CD8-positive, alpha-beta memory T cell (primary cell): ENCODE results near the gene BHLHA15. TPM values are rescaled to one million over a fixed set of nuclear protein-coding genes. Genes with fewer than 3 reads are reported as not detected.
A peak's percentile ranks its signal among the peaks of the same experiment; 100 is the strongest.

ENCODE experiments used
- CTCF ChIA-PET: fragments of 350-600 bp; sonication (Branson Sonifier 250); formaldehyde crosslinking; loops from one replicate; lab custom pipeline; 2021; ENCODE audit warnings: antibody characterized with exemption; lab: Charles Lee
- POLR2A ChIA-PET: fragments of 350-600 bp; sonication (Branson Sonifier 250); formaldehyde crosslinking; loops from one replicate; lab custom pipeline; 2021; ENCODE audit warnings: antibody characterized with exemption; lab: Charles Lee
- DNase-seq, 5 donors: peaks; one replicate each; pipeline versions ENCODE4 v3.0.0 to v3.0.0-alpha.2; 2020 to 2022; ENCODE audit warnings: mixed read lengths in 1 of 5
- H3K27ac ChIP-seq: one replicate; pipeline ENCODE4 v1.7.0; 2013; ENCODE audit warnings: low read depth, mild to moderate bottlenecking, low read length, moderate library complexity
- H3K27me3 ChIP-seq: 2 replicates; pipeline ENCODE4 v1.7.0; 2013; ENCODE audit warnings: low read length, mild to moderate bottlenecking; ENCODE audit not compliant: insufficient read depth, poor library complexity, severe bottlenecking
- H3K36me3 ChIP-seq: 2 replicates; pipeline ENCODE4 v1.7.0; 2013; ENCODE audit warnings: mild to moderate bottlenecking, low read length, moderate library complexity; ENCODE audit not compliant: insufficient read depth
- H3K4me1 ChIP-seq: 2 replicates; pipeline ENCODE4 v1.7.0; 2013; ENCODE audit warnings: mild to moderate bottlenecking, low read length, moderate library complexity; ENCODE audit not compliant: insufficient read depth
- H3K4me3 ChIP-seq: 2 replicates; pipeline ENCODE4 v1.7.0; 2013; ENCODE audit warnings: mild to moderate bottlenecking, low read length
- H3K9me3 ChIP-seq: 2 replicates; pipeline ENCODE4 v1.7.0; 2013; ENCODE audit warnings: mild to moderate bottlenecking, low read length
- H3K27ac Mint-ChIP-seq, 8 donors: one replicate each; pipeline ENCODE4 v1.8.0; 2020 to 2021; ENCODE audit warnings: mixed read lengths in 8 of 8, mild to moderate bottlenecking in 6 of 8, inconsistent platforms in 3 of 8, moderate library complexity in 3 of 8
- H3K27me3 Mint-ChIP-seq, 2 donors: one replicate each; pipeline ENCODE4 v1.8.0; 2020 to 2021; ENCODE audit warnings: mixed read lengths in 2 of 2, mild to moderate bottlenecking in 1 of 2, moderate library complexity in 1 of 2
- H3K36me3 Mint-ChIP-seq, 3 donors: one replicate each; pipeline ENCODE4 v1.8.0; 2020 to 2021; ENCODE audit warnings: mixed read lengths in 3 of 3, inconsistent platforms in 1 of 3, mild to moderate bottlenecking in 1 of 3
- H3K4me1 Mint-ChIP-seq, 3 donors: one replicate each; pipeline ENCODE4 v1.8.0; 2020 to 2021; ENCODE audit warnings: mixed read lengths in 3 of 3, inconsistent platforms in 1 of 3, mild to moderate bottlenecking in 1 of 3
- H3K4me3 Mint-ChIP-seq, 7 donors: one replicate each; pipeline ENCODE4 v1.8.0; 2020 to 2021; ENCODE audit warnings: mixed read lengths in 7 of 7, mild to moderate bottlenecking in 6 of 7, moderate library complexity in 4 of 7, inconsistent platforms in 2 of 7
- H3K9me3 Mint-ChIP-seq, 5 donors: one replicate each; pipeline ENCODE4 v1.8.0; 2020 to 2022; ENCODE audit warnings: mixed read lengths in 5 of 5, mild to moderate bottlenecking in 3 of 5, moderate library complexity in 2 of 5, inconsistent platforms in 1 of 5
- polyA plus RNA-seq: library from polyadenylated mRNA; unstranded; fragments of 300-500 nt; fragmentation: Illumina TruSeq; gene quantifications from one replicate; pipeline ENCODE4 v1.2.3, GENCODE V29; 2021
- total RNA-seq, 2 experiments: library from RNA; stranded (reverse); gene quantifications; one replicate each; pipeline ENCODE4 v1.2.3, GENCODE V29; 2021

The BHLHA15 gene
- total and polyA plus RNA-seq, 3 experiments from 2014 or later: not detected

- ChIA-PET CTCF (interaction anchor here (1.5 kb wide), 1 partner anchor 37 kb away, joined by 4 read pairs; no protein-coding TSS in a partner anchor), POLR2A (no interaction called here)
- DNase-seq: no peak
- Mint-ChIP-seq H3K27me3 (no peaks in the 10 kb centered on the region), H3K9me3 (no peaks in the 10 kb centered on the region), H3K4me3 (peak overlapping the region in 1 of 7 donors; percentile 57), H3K36me3 (peaks cover 5 to 46% (median 13%) of the 10 kb centered on the region in 3 donors), H3K27ac (peak overlapping the region in 2 of 8 donors; percentile 61 to 63), H3K4me1 (peaks cover 30 to 55% (median 32%) of the 10 kb centered on the region in 3 donors)
- Histone ChIP-seq H3K4me1 (peaks cover 47% of the 10 kb centered on the region), H3K4me3 (no peak overlapping the region), H3K9me3 (no peaks in the 10 kb centered on the region), H3K27me3 (no peaks in the 10 kb centered on the region), H3K36me3 (peaks cover 23% of the 10 kb centered on the region), H3K27ac (no peak overlapping the region)
Measured at GRCh38 chr7:98205162-98205845, 5.9 kb upstream of the BHLHA15 start.

DNA sequence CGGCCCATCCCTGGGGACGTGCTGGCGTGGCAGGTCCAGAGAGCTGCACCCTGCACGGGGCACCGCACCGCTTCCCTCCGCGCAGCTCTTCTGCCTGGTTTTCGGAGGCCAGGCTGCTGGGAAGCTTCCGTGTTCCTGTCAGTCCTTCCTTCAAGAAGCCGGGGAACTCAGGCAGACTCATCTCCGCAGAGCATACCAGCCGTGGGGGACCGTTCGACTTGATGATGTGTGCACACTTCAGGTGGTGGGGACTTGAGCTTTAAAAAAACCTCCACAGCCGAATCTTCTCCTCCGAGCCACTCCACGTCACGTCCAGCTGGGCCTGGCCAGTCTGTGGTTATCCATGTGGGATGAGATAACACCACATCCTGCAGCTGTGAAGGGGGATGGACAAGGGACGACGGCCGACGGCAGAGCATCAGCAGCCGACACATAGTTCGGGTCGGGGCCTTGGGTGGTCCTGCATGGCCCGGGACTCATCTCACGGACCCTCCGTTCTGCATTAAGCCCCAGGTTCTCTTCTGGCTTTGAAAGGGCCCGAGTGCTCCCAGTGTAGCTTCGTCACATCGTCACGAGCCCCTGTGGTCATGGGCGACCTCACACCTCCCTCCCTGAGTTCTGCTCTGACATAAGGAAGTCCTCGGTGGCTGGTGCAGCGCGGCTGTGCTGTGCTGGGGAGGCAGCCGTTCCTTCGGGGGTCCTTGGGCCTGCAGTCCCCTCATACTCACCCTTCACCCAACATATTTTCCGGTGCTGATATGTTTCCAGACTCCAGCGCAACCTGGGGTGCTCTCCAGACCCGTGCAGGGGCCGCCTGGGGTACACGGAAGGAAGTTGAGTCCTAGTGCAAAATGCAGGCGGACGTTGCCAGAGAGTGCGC lies 4.5 kb upstream of the BHLHA15 start:
- no peak for DNase-seq
- peaks cover 5 to 46% (median 13%) of the 10 kb centered on the region in 3 donors for H3K36me3 Mint-ChIP-seq
- H3K9me3 ChIP-seq: no peaks in the 10 kb centered on the region
- H3K27me3 ChIP-seq: no peaks in the 10 kb centered on the region
- no peak overlapping the region for H3K27ac ChIP-seq
- no peaks in the 10 kb centered on the region for H3K9me3 Mint-ChIP-seq
- H3K4me1 Mint-ChIP-seq: peaks cover 18 to 43% (median 22%) of the 10 kb centered on the region in 3 donors
- H3K4me3 ChIP-seq: no peak overlapping the region
- CTCF ChIA-PET: interaction anchor here (1.1 to 1.5 kb wide), 2 partner anchors 11 to 39 kb away, joined by 4 read pairs; no protein-coding TSS in a partner anchor
- peaks cover 33% of the 10 kb centered on the region for H3K4me1 ChIP-seq
- H3K27me3 Mint-ChIP-seq: no peaks in the 10 kb centered on the region
- H3K27ac Mint-ChIP-seq: peak overlapping the region in 1 of 8 donors; percentile 8
- H3K4me3 Mint-ChIP-seq: no peak overlapping the region
- POLR2A ChIA-PET: no interaction called here
- H3K36me3 ChIP-seq: peaks cover 23% of the 10 kb centered on the region

- Mint-ChIP-seq H3K4me1 (peaks cover 4 to 21% (median 8%) of the 10 kb centered on the region in 3 donors), H3K27me3 (no peaks in the 10 kb centered on the region), H3K27ac (no peak overlapping the region), H3K36me3 (peaks cover 5 to 38% (median 13%) of the 10 kb centered on the region in 3 donors), H3K9me3 (no peaks in the 10 kb centered on the region), H3K4me3 (peak overlapping the region in 6 of 7 donors; percentile 23 to 64 (median 52))
- Histone ChIP-seq H3K9me3 (no peaks in the 10 kb centered on the region), H3K36me3 (peaks cover 23% of the 10 kb centered on the region), H3K4me1 (peaks cover 7% of the 10 kb centered on the region), H3K27me3 (no peaks in the 10 kb centered on the region), H3K4me3 (no peak overlapping the region), H3K27ac (no peak overlapping the region)
- CTCF ChIA-PET: no interaction called here
- DNase-seq: peak in 1 of 5 donors; percentile 36
- POLR2A ChIA-PET: no interaction called here
Measured at GRCh38 chr7:98209166-98209920, 1.9 kb upstream of the BHLHA15 start.

- H3K4me3 ChIP-seq: no peak overlapping the region
- POLR2A ChIA-PET: interaction anchor here (0.9 kb wide), 1 partner anchor 8 kb away, joined by 3 read pairs; no protein-coding TSS in a partner anchor
Measured at GRCh38 chr7:98210513-98211220, 572 bp upstream of the BHLHA15 start.

DNA sequence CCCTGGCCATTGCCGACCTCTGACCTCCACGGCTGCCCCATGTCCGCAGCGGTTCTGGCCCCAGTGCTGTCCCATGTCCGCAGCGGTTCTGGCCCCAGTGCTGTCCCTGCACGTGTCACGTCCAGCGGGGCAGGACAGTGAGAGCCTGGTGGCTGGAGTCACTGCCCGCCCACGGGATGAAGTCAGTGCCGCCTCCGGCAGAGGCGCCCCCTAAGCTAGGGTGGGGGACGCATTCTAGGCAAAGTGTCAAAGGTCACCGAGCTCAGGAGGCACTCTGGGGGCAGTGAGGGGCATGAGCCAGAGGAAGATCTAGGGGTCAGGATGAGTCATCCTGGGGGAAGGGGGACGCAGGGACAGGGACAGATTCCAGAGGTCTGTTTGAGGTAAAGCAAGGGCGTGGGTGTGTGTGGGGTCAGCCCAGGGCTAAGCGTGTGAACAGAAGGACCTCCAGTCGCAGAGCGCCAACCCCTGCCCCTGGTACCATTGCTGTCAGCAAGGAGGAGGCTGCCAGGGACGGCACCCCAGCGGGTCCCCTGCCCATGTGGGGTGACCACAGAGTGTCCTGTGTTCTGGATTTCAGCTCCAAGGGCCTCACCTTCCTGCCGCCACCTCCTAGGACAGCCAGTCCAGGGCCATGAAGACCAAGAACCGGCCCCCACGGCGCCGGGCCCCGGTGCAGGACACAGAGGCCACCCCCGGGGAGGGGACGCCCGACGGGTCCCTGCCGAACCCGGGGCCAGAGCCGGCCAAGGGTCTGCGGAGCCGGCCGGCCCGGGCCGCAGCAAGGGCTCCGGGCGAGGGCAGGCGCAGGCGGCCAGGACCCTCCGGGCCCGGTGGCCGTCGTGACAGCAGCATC lies 665 bp downstream of the BHLHA15 start:
- H3K4me3 ChIP-seq: no peak overlapping the region
- Mint-ChIP-seq H3K4me3 (peak overlapping the region in 6 of 7 donors; percentile 34 to 80 (median 60)), H3K9me3 (no peaks in the 10 kb centered on the region), H3K4me1 (peaks cover 3 to 11% (median 4%) of the 10 kb centered on the region in 3 donors), H3K27ac (peak overlapping the region in 3 of 8 donors; percentile 39 to 55 (median 42)), H3K36me3 (peaks cover 0 to 27% (median 6%) of the 10 kb centered on the region in 3 donors), H3K27me3 (no peaks in the 10 kb centered on the region)
- peak in 1 of 5 donors; percentile 41 for DNase-seq
- H3K27ac ChIP-seq: no peak overlapping the region
- POLR2A ChIA-PET: interaction anchor here (0.9 to 1.0 kb wide), 2 partner anchors 9 kb away, joined by 3 to 5 read pairs; no protein-coding TSS in a partner anchor
- no peaks in the 10 kb centered on the region for H3K9me3 ChIP-seq
- no peaks in the 10 kb centered on the region for H3K4me1 ChIP-seq
- peaks cover 4% of the 10 kb centered on the region for H3K36me3 ChIP-seq
- H3K27me3 ChIP-seq: no peaks in the 10 kb centered on the region
- CTCF ChIA-PET: interaction anchor here (1.1 to 1.3 kb wide), 2 partner anchors 9 to 19 kb away, joined by 3 read pairs; no protein-coding TSS in a partner anchor

More at GRCh38 chr7:98210513-98211220, 572 bp upstream of the BHLHA15 start:
- Histone ChIP-seq H3K36me3 (peaks cover 14% of the 10 kb centered on the region), H3K4me1 (no peaks in the 10 kb centered on the region), H3K9me3 (no peaks in the 10 kb centered on the region), H3K27me3 (no peaks in the 10 kb centered on the region), H3K27ac (no peak overlapping the region)
- no peaks in the 10 kb centered on the region for H3K27me3 Mint-ChIP-seq
- DNase-seq: peak in 1 of 5 donors; percentile 20
- peaks cover 5 to 31% (median 9%) of the 10 kb centered on the region in 3 donors for H3K36me3 Mint-ChIP-seq
- H3K27ac Mint-ChIP-seq: peak overlapping the region in 1 of 8 donors; percentile 19
- peak overlapping the region in 4 of 7 donors; percentile 23 to 48 (median 30) for H3K4me3 Mint-ChIP-seq
- H3K4me1 Mint-ChIP-seq: peaks cover 4 to 15% (median 5%) of the 10 kb centered on the region in 3 donors
- CTCF ChIA-PET: interaction anchor here (1.1 kb wide), 1 partner anchor 8 kb away, joined by 3 read pairs; no protein-coding TSS in a partner anchor
- H3K9me3 Mint-ChIP-seq: no peaks in the 10 kb centered on the region

DNA sequence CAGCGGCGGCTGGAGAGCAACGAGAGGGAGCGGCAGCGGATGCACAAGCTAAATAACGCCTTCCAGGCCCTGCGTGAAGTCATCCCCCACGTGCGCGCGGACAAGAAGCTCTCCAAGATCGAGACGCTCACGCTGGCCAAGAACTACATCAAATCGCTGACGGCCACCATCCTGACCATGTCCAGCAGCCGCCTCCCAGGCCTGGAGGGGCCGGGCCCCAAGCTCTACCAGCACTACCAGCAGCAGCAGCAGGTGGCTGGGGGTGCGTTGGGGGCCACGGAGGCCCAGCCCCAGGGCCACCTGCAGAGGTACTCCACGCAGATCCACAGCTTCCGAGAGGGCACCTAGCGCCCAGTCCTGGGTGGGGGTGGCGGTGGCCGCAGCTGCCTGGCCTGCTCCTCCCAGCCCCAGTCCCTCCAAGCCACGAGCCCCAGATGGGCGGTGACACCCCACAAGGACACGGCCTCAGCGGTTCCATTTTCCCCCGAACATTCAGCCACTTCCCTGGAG lies 1.3 kb downstream of the BHLHA15 start:
- Mint-ChIP-seq H3K27me3 (no peaks in the 10 kb centered on the region), H3K27ac (no peak overlapping the region), H3K4me1 (peaks cover 3 to 11% (median 4%) of the 10 kb centered on the region in 3 donors), H3K4me3 (peak overlapping the region in 1 of 7 donors; percentile 51), H3K9me3 (no peaks in the 10 kb centered on the region), H3K36me3 (peaks cover 0 to 25% (median under 1%) of the 10 kb centered on the region in 3 donors)
- Histone ChIP-seq H3K27ac (no peak overlapping the region), H3K36me3 (no peaks in the 10 kb centered on the region), H3K27me3 (no peaks in the 10 kb centered on the region), H3K4me1 (no peaks in the 10 kb centered on the region), H3K9me3 (no peaks in the 10 kb centered on the region), H3K4me3 (no peak overlapping the region)
- CTCF ChIA-PET: interaction anchor here (1.3 kb wide), 1 partner anchor 20 kb away, joined by 3 read pairs; no protein-coding TSS in a partner anchor
- POLR2A ChIA-PET: interaction anchor here (1.0 kb wide), 1 partner anchor 10 kb away, joined by 5 read pairs; no protein-coding TSS in a partner anchor
- peak in 1 of 5 donors; percentile 50 for DNase-seq
